SK-N-SH (cell line): ENCODE results near the gene SNRK.

Source experiments
- EZH2phosphoT487 ChIP-seq: fragments of 200-600 bp; sonication (generic); IDR thresholded peaks from 2 replicates; pipeline ENCODE4 v1.6.1; 2017; ENCODE audit warnings: low read depth, mixed run types, mild to moderate bottlenecking, antibody characterized with exemption, moderate library complexity, borderline replicate concordance
- GABPA ChIP-seq: IDR thresholded peaks from 2 replicates; pipeline ENCODE4 v1.4.0; 2012; ENCODE audit warnings: low read depth, mild to moderate bottlenecking
- MXI1 ChIP-seq: IDR thresholded peaks from 2 replicates; pipeline ENCODE4 v1.6.1; 2012; ENCODE audit warnings: mild to moderate bottlenecking, low read depth, low read length, improper control_type of control experiment
- POLR2AphosphoS5 ChIP-seq: IDR thresholded peaks from 2 replicates; pipeline ENCODE4 v1.6.1; 2012; ENCODE audit warnings: low read depth, low read length
- RAD21 ChIP-seq: IDR thresholded peaks from 2 replicates; pipeline ENCODE4 v1.6.1; 2012; ENCODE audit warnings: mild to moderate bottlenecking, low read length
- YY1 ChIP-seq: IDR thresholded peaks from 2 replicates; pipeline ENCODE4 v1.4.0; 2012; ENCODE audit warnings: low read depth, mild to moderate bottlenecking
- TF ChIP-seq, protein P1 (sequence below): fragments of 200-600 bp; sonication (generic); IDR thresholded peaks from 2 replicates; pipeline ENCODE4 v1.6.1; 2017; ENCODE audit warnings: antibody characterized with exemption, mild to moderate bottlenecking, moderate library complexity
- TF ChIP-seq, protein P2 (sequence below): IDR thresholded peaks from 2 replicates; pipeline ENCODE4 v1.6.1; 2012; ENCODE audit warnings: mild to moderate bottlenecking, low read depth, low read length, moderate library complexity
- TF ChIP-seq, protein P3 (sequence below): IDR thresholded peaks from 2 replicates; pipeline ENCODE4 v1.4.0; 2012; ENCODE audit warnings: low read depth

DNA sequence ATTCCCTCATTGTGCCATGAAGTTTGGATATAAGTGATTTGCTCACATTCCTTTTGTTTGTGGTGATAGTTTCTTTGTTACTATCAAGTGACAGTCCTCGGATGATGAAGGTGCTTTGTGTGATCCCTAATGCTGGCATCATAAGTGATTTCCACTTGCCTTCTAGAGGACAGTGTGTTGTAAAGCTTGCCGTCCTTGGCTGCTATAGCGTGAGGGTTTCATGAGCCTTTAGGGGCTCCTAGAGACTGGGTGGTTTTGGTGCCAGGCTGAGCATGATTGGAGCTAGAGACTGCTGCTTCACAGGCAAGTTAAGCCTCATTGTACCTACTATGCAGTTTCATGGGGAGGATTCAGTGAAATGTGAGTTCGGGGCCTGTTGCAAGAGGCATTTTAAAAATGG lies 12.4 kb downstream of the SNRK start:
- TF ChIP-seq, protein P1, sequence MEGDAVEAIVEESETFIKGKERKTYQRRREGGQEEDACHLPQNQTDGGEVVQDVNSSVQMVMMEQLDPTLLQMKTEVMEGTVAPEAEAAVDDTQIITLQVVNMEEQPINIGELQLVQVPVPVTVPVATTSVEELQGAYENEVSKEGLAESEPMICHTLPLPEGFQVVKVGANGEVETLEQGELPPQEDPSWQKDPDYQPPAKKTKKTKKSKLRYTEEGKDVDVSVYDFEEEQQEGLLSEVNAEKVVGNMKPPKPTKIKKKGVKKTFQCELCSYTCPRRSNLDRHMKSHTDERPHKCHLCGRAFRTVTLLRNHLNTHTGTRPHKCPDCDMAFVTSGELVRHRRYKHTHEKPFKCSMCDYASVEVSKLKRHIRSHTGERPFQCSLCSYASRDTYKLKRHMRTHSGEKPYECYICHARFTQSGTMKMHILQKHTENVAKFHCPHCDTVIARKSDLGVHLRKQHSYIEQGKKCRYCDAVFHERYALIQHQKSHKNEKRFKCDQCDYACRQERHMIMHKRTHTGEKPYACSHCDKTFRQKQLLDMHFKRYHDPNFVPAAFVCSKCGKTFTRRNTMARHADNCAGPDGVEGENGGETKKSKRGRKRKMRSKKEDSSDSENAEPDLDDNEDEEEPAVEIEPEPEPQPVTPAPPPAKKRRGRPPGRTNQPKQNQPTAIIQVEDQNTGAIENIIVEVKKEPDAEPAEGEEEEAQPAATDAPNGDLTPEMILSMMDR, result no peak
- TF ChIP-seq, protein P2, sequence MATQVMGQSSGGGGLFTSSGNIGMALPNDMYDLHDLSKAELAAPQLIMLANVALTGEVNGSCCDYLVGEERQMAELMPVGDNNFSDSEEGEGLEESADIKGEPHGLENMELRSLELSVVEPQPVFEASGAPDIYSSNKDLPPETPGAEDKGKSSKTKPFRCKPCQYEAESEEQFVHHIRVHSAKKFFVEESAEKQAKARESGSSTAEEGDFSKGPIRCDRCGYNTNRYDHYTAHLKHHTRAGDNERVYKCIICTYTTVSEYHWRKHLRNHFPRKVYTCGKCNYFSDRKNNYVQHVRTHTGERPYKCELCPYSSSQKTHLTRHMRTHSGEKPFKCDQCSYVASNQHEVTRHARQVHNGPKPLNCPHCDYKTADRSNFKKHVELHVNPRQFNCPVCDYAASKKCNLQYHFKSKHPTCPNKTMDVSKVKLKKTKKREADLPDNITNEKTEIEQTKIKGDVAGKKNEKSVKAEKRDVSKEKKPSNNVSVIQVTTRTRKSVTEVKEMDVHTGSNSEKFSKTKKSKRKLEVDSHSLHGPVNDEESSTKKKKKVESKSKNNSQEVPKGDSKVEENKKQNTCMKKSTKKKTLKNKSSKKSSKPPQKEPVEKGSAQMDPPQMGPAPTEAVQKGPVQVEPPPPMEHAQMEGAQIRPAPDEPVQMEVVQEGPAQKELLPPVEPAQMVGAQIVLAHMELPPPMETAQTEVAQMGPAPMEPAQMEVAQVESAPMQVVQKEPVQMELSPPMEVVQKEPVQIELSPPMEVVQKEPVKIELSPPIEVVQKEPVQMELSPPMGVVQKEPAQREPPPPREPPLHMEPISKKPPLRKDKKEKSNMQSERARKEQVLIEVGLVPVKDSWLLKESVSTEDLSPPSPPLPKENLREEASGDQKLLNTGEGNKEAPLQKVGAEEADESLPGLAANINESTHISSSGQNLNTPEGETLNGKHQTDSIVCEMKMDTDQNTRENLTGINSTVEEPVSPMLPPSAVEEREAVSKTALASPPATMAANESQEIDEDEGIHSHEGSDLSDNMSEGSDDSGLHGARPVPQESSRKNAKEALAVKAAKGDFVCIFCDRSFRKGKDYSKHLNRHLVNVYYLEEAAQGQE, result no peak
- no peak for TF ChIP-seq EZH2phosphoT487
- TF ChIP-seq POLR2AphosphoS5, result no peak
- no peak for TF ChIP-seq RAD21
- TF ChIP-seq, protein P3, sequence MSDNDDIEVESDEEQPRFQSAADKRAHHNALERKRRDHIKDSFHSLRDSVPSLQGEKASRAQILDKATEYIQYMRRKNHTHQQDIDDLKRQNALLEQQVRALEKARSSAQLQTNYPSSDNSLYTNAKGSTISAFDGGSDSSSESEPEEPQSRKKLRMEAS, result no peak
- no peak for TF ChIP-seq GABPA
- no peak for TF ChIP-seq YY1
- TF ChIP-seq MXI1, result no peak
